WI38 (cell line): ENCODE measurements around the gene NDST1.

ENCODE experiments used
- H3K4me3 ChIP-seq: 2 replicates; pipeline ENCODE4 v1.5.1; 2011; ENCODE audit warnings: low read depth, mild to moderate bottlenecking, control low read depth, low read length
- TF ChIP-seq, protein P1 (sequence below): IDR thresholded peaks from 2 replicates; pipeline ENCODE4 v1.5.1; 2012; ENCODE audit warnings: low read depth, mild to moderate bottlenecking, control low read depth, low read length

Gene NDST1

DNA sequence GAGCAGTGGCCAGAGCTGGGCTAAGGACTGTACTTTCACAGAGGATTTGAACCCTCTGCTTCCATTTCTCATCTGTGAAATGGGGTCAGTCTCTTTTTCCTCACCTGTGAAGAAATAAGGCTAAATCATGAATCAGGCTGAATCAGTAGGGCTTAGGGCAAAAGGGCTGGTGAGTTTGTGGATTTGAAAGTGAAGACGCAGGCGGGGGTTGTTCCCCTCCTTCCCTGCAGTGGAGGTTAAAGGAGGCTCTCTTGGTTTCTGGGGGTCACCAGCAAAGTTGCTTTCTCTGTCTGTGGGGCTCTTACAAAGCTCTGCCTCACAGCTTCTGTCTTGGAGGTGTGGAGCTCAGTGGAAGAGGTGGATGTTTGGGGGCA is 17.6 kb upstream of the NDST1 start:
- H3K4me3 ChIP-seq, result no peak overlapping the region
- TF ChIP-seq, protein P1, sequence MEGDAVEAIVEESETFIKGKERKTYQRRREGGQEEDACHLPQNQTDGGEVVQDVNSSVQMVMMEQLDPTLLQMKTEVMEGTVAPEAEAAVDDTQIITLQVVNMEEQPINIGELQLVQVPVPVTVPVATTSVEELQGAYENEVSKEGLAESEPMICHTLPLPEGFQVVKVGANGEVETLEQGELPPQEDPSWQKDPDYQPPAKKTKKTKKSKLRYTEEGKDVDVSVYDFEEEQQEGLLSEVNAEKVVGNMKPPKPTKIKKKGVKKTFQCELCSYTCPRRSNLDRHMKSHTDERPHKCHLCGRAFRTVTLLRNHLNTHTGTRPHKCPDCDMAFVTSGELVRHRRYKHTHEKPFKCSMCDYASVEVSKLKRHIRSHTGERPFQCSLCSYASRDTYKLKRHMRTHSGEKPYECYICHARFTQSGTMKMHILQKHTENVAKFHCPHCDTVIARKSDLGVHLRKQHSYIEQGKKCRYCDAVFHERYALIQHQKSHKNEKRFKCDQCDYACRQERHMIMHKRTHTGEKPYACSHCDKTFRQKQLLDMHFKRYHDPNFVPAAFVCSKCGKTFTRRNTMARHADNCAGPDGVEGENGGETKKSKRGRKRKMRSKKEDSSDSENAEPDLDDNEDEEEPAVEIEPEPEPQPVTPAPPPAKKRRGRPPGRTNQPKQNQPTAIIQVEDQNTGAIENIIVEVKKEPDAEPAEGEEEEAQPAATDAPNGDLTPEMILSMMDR, result no peak

DNA sequence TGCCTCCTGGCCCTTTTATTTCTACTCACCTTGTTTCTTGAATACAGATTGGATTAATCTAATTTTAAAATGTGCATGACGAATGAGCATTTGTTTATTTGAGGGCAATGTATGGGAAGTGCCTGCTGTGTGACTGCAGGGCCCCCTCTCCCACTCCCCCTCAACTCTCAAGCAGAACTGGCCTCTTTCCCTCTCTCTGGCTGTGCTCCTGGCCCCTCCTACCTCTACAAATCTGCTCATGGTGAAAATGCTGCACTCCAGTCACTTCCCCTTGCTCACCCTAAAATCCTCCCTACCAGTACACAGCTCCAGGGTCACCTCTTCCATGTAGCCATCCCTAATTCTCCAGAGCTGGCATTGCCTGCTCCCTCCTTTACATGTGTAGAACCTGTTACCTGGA is 17.2 kb upstream of the NDST1 start:
- TF ChIP-seq, protein P1, result no peak
- 0 out of 2 replicates have a peak overlapping the region, but pooled peaks have one; percentile 2 for H3K4me3 ChIP-seq

DNA sequence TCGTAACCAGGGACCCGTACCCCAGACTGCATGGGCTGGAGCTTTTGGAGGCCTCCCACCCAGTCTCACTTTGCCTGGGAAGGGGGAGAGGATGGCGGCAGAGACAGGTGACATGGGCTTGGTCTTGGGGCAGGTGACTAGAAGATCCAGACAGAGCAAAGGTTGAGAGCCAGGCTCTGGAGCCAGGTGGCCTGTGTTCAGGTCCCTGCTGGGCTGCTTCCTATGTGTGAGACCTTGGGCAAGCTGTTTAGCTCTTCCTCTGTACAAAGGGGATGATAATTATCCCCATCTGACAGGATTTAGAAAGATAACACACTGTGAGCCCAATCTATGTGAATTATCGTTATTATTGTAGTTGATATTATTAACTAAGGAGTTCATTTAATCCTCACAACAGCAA is 16.1 kb upstream of the NDST1 start:
- H3K4me3 ChIP-seq, result no peak overlapping the region
- TF ChIP-seq, protein P1, result no peak

DNA sequence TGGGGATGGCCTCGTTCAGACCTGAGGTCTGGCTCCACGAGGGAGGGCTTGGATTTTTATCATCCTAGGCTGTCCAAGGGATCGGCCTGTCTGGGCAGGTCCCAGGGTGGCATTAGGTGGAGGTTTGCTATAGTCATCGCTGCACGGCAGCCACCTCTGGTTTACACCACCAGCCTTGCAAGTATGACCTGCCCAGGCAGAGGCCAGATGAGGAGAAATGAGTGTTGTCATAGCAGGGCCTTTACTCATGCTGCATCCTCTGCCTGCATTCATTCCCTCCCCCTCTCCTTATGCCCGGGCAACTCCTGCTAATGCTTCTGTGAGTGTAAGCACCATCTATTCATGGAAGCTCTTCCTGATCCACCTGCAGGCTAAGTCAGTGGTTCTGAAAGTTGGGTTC is 15.3 kb upstream of the NDST1 start:
- H3K4me3 ChIP-seq, result no peak overlapping the region
- TF ChIP-seq, protein P1, result no peak

DNA sequence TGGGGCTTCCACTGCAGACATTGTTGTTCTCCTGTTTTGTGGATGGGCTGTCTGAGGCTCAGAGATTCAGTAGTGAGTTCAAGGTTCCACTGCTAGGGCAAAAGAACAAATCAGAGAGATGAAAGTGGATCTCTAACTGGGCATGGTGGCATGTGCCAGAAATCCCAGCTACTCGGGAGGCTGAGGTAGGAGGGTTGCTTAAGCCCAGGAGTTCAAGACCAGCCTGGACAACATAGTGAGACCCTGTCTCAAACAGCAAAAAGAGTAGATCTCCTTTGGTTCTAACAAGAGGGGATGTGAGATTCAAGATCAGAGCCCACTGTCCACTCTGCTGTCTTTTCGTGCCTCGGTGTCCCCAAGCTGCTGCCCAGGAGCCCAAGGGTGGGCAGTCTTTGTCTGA is 11.8 kb upstream of the NDST1 start:
- H3K4me3 ChIP-seq, result no peak overlapping the region
- TF ChIP-seq, protein P1, result no peak

- H3K4me3 ChIP-seq, result no peak overlapping the region
- TF ChIP-seq, protein P1, result no peak
Measured at GRCh38 chr5:150496534-150496933, 11.4 kb upstream of the NDST1 start.

- TF ChIP-seq, protein P1, result no peak
- H3K4me3 ChIP-seq, result peak overlapping the region; percentile 33
Measured at GRCh38 chr5:150497274-150497988, 10.5 kb upstream of the NDST1 start.
